Calu3 (cell line): ENCODE results near the gene TRMT44. TPM values are rescaled to one million over a fixed set of nuclear protein-coding genes. Genes with fewer than 3 reads are reported as not detected.
"Not testable (repeated sequence)": the region's sequence is repeated elsewhere in the genome, so short reads cannot be mapped to it uniquely, and the experiment has no call there.

ENCODE experiments used
- BruUV-seq: library from RNA; stranded (reverse); fragments of 400-500 nt; replicated peaks from 2 replicates; lab custom pipeline; 2021; lab: Mats Ljungman, UMichigan
- CTCF ChIA-PET: fragments of 300-600 bp; sonication (Branson Sonifier 250); formaldehyde crosslinking; loops from one replicate; lab custom pipeline; 2022; ENCODE audit warnings: antibody characterized with exemption; lab: Charles Lee
- DNase-seq: peaks from one replicate; pipeline ENCODE4 v3.0.0; 2022
- H3K27ac Mint-ChIP-seq: one replicate; pipeline ENCODE4 v1.8.0; 2022; ENCODE audit warnings: mixed read lengths; ENCODE audit not compliant: unreplicated experiment
- H3K27me3 Mint-ChIP-seq: one replicate; pipeline ENCODE4 v1.8.0; 2022; ENCODE audit warnings: mixed read lengths; ENCODE audit not compliant: unreplicated experiment
- H3K36me3 Mint-ChIP-seq: one replicate; pipeline ENCODE4 v1.8.0; 2022; ENCODE audit warnings: mild to moderate bottlenecking, moderate library complexity, mixed read lengths; ENCODE audit not compliant: insufficient read depth, unreplicated experiment
- H3K4me1 Mint-ChIP-seq: one replicate; pipeline ENCODE4 v1.8.0; 2022; ENCODE audit warnings: mild to moderate bottlenecking, low read depth, mixed read lengths; ENCODE audit not compliant: unreplicated experiment
- H3K4me3 Mint-ChIP-seq: one replicate; pipeline ENCODE4 v1.8.0; 2022; ENCODE audit warnings: mild to moderate bottlenecking, low read depth, moderate library complexity, mixed read lengths; ENCODE audit not compliant: unreplicated experiment
- H3K9me3 Mint-ChIP-seq: one replicate; pipeline ENCODE4 v1.8.0; 2022; ENCODE audit warnings: low read depth, mixed read lengths; ENCODE audit not compliant: unreplicated experiment
- CTCF ChIP-seq: fragments of 200-600 bp; IDR thresholded peaks from one replicate; pipeline ENCODE4 v1.8.0; 2022; ENCODE audit warnings: antibody characterized with exemption; ENCODE audit not compliant: unreplicated experiment
- intact Hi-C: fragments of 100-400 bp; cut with micrococcal nuclease; formaldehyde crosslinking; loops from one replicate; pipeline ENCODE4 v1.10.0; 2022; ENCODE audit not compliant: unreplicated experiment
- total RNA-seq: library from RNA; stranded (reverse); gene quantifications from 2 replicates; pipeline ENCODE4 v1.2.3, GENCODE V29; 2022

Gene TRMT44
- total RNA-seq, 1 experiment from 2014 or later, result 21.5 TPM

GRCh38 chr4:8509311-8509950 lies 68.9 kb downstream of the TRMT44 start:
- Mint-ChIP-seq H3K27me3 (peaks cover 5% of the 10 kb centered on the region), H3K4me1 (peaks cover 3% of the 10 kb centered on the region), H3K9me3 (no peaks in the 10 kb centered on the region), H3K4me3 (no peak overlapping the region), H3K36me3 (no peaks in the 10 kb centered on the region), H3K27ac (no peak overlapping the region)
- BruUV-seq, result no TSS peak
- TF ChIP-seq CTCF, result no peak
- intact Hi-C loops, result no loop called here
- CTCF ChIA-PET, result no interaction called here
- DNase-seq, result no peak

GRCh38 chr4:8510191-8510590 lies 69.6 kb downstream of the TRMT44 start:
- intact Hi-C loops, result no loop called here
- Mint-ChIP-seq H3K27me3 (no peaks in the 10 kb centered on the region), H3K36me3 (no peaks in the 10 kb centered on the region), H3K9me3 (no peaks in the 10 kb centered on the region), H3K4me1 (no peaks in the 10 kb centered on the region), H3K27ac (no peak overlapping the region), H3K4me3 (no peak overlapping the region)
- CTCF ChIA-PET, result no interaction called here
- no peak for TF ChIP-seq CTCF
- no TSS peak for BruUV-seq
- DNase-seq, result no peak

- no peaks in the 10 kb centered on the region for H3K27me3 Mint-ChIP-seq
- H3K4me3 Mint-ChIP-seq, result no peak overlapping the region
- no peaks in the 10 kb centered on the region for H3K36me3 Mint-ChIP-seq
- TF ChIP-seq CTCF, result no peak
- BruUV-seq, result no TSS peak
- intact Hi-C loops, result no loop called here
- DNase-seq, result no peak
- H3K4me1 Mint-ChIP-seq, result no peaks in the 10 kb centered on the region
- CTCF ChIA-PET, result no interaction called here
- no peak overlapping the region for H3K27ac Mint-ChIP-seq
- no peaks in the 10 kb centered on the region for H3K9me3 Mint-ChIP-seq
Observed at GRCh38 chr4:8510611-8511285, 70.2 kb downstream of the TRMT44 start.

- intact Hi-C loops, result no loop called here
- Mint-ChIP-seq H3K4me1 (no peaks in the 10 kb centered on the region), H3K4me3 (no peak overlapping the region), H3K27me3 (no peaks in the 10 kb centered on the region), H3K27ac (no peak overlapping the region), H3K9me3 (no peaks in the 10 kb centered on the region), H3K36me3 (no peaks in the 10 kb centered on the region)
- no peak for TF ChIP-seq CTCF
- BruUV-seq, result no TSS peak
- CTCF ChIA-PET, result no interaction called here
- no peak for DNase-seq
Observed at GRCh38 chr4:8512510-8512909, 71.9 kb downstream of the TRMT44 start.

- H3K9me3 Mint-ChIP-seq, intact Hi-C loops, DNase-seq, H3K4me1 Mint-ChIP-seq, H3K36me3 Mint-ChIP-seq, CTCF ChIA-PET, H3K27me3 Mint-ChIP-seq, BruUV-seq, H3K27ac Mint-ChIP-seq, H3K4me3 Mint-ChIP-seq: not testable (repeated sequence)
Observed at GRCh38 chr4:8513080-8513479, 72.5 kb downstream of the TRMT44 start.
